Esophagus muscularis mucosa (tissue), 3 donors: ENCODE data around the gene PLCL1.

Source experiments
- POLR2A ChIP-seq: fragments of 450-650 bp; IDR thresholded peaks from one replicate; pipeline ENCODE4 v1.6.1; 2017; ENCODE audit warnings: antibody characterized with exemption, moderate library complexity, mild to moderate bottlenecking, low read depth
- POLR2AphosphoS5 ChIP-seq, 2 donors: sonication (generic); formaldehyde crosslinking; IDR thresholded peaks; one replicate each; pipeline ENCODE4 v1.6.1; 2017; ENCODE audit warnings: antibody characterized with exemption in 2 of 2
- TF ChIP-seq, protein P1 (sequence below), 3 experiments: fragments of 200-600 bp in 2 of 3; fragments of 450-650 bp in 1 of 3; sonication (generic) in 2 of 3; IDR thresholded peaks; one replicate each; pipeline ENCODE4 v1.5.1; 2017 to 2019; ENCODE audit warnings: antibody characterized with exemption in 3 of 3, mild to moderate bottlenecking in 2 of 3, moderate library complexity in 1 of 3

GRCh38 chr2:197929886-197930227 lies 125.5 kb downstream of the PLCL1 start:
- TF ChIP-seq, protein P1, sequence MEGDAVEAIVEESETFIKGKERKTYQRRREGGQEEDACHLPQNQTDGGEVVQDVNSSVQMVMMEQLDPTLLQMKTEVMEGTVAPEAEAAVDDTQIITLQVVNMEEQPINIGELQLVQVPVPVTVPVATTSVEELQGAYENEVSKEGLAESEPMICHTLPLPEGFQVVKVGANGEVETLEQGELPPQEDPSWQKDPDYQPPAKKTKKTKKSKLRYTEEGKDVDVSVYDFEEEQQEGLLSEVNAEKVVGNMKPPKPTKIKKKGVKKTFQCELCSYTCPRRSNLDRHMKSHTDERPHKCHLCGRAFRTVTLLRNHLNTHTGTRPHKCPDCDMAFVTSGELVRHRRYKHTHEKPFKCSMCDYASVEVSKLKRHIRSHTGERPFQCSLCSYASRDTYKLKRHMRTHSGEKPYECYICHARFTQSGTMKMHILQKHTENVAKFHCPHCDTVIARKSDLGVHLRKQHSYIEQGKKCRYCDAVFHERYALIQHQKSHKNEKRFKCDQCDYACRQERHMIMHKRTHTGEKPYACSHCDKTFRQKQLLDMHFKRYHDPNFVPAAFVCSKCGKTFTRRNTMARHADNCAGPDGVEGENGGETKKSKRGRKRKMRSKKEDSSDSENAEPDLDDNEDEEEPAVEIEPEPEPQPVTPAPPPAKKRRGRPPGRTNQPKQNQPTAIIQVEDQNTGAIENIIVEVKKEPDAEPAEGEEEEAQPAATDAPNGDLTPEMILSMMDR (IDR thresholded peaks at IDR 0.05) = no peak
- no peak for TF ChIP-seq POLR2AphosphoS5 (IDR thresholded peaks at IDR 0.05)
- TF ChIP-seq POLR2A = no peak
